ENCODE data around the gene EHBP1. TPM values are rescaled to one million over a fixed set of nuclear protein-coding genes. Genes with fewer than 3 reads are reported as not detected.

EHBP1 gene
- total RNA-seq, 1 donor from 2014 or later: 25.6 TPM

DNA sequence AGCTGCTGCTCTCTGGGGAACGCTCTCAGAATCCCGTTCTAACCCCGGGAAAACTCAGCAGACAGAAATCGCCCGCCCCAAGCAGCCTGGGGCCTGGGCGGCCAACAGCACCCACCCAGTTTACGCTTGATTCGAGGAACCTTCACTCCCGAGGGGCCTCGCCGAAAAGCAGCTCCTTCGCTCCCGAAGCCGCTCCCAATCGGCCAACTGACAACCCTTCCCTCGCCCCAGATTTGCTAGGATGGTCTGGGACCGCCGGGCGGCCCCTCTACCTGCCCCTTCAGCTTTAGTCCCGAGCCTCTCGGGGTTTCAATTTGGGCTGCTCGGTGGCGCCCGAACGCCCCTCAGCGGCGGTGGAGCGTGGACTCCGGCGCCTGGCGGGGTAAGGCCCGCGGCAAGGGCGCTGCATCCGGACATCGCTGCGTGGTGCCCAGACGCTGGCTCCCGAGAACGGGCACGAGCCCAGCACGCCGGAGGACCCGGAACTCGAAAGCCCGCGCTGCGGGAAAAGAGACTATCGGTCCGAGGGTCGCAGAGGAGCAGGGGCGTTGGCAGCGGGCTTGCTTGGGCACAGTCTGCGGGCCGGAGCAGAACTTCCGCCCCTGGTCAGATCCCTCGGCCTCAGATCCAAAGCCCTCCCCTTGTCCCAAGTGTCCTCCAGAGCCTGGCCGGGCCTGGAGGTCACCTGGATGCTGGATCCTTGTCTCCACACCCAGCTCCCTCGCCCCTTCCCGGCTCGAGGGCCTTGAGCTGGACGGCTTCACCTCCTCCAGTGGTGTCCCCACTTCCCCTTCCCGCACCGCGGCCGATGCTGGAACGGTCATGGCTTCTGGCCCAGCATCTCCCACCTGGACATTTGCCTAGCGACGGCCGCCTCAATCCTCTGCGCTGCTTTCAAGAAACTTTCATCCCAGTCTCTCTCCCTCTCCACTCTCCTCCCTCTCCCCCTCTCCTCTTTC is 342.1 kb downstream of the EHBP1 start:
- Mint-ChIP-seq H3K27ac (no peak overlapping the region), H3K36me3 (ENCODE audit: low read depth) (no peaks in the 10 kb centered on the region), H3K4me1 (ENCODE audit: low read depth) (peaks cover 12% of the 10 kb centered on the region), H3K4me3 (ENCODE audit: low read depth) (no peak overlapping the region), H3K9me3 (no peaks in the 10 kb centered on the region), H3K27me3 (ENCODE audit: low read depth) (peaks cover 65% of the 10 kb centered on the region)
- DNase-seq (ENCODE audit: low spot score): no peak
- intact Hi-C loops (cut with micrococcal nuclease): loop anchor here (2.0 kb wide), 1 partner anchor 259 kb away; no protein-coding TSS in a partner anchor

DNA sequence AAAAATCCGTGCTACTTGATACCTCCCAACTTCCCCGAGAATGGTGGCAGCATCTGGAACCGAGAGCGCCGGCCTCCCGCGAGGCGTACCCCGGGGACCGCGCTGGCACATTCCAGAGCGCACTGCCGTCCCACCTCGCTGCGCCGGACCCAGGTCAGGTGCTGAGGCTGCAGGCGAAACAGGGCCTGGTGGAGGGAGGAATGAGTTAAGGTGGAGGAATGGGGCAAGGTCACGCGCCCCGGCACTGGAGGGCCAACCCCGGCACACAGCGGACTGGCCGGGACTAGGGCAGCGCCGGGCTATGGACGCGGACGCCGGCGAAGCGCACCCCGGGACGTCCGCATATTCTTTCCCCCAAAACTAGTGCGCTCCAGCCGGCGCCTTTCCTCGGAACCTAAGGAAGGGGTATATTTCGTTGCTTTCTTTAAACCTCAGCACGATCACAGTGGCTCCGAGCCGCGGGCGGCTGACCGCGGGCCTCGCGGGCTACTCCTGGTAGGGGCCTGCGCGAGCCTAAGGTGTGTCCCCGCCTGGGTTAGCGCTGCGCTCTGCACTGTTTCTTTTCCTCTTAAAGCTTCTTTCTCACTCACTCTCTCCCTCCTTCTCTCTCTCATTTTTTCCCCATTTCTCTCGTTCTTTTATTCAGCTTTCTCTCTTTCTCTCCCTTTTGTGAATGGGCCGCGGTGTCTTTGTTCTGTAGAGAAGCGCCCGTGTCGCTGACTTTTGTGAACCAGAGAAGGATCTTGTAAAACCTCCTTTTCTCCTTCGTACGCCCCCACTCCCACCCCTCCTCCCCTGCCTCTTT is 343.1 kb downstream of the EHBP1 start:
- Mint-ChIP-seq H3K9me3 (no peaks in the 10 kb centered on the region), H3K27ac (no peak overlapping the region), H3K36me3 (ENCODE audit: low read depth) (no peaks in the 10 kb centered on the region), H3K4me1 (ENCODE audit: low read depth) (peaks cover 13% of the 10 kb centered on the region), H3K4me3 (ENCODE audit: low read depth) (peak overlapping the region; percentile 16), H3K27me3 (ENCODE audit: low read depth) (peaks cover 72% of the 10 kb centered on the region)
- intact Hi-C loops (cut with micrococcal nuclease): no loop called here
- DNase-seq (ENCODE audit: low spot score): no peak

DNA sequence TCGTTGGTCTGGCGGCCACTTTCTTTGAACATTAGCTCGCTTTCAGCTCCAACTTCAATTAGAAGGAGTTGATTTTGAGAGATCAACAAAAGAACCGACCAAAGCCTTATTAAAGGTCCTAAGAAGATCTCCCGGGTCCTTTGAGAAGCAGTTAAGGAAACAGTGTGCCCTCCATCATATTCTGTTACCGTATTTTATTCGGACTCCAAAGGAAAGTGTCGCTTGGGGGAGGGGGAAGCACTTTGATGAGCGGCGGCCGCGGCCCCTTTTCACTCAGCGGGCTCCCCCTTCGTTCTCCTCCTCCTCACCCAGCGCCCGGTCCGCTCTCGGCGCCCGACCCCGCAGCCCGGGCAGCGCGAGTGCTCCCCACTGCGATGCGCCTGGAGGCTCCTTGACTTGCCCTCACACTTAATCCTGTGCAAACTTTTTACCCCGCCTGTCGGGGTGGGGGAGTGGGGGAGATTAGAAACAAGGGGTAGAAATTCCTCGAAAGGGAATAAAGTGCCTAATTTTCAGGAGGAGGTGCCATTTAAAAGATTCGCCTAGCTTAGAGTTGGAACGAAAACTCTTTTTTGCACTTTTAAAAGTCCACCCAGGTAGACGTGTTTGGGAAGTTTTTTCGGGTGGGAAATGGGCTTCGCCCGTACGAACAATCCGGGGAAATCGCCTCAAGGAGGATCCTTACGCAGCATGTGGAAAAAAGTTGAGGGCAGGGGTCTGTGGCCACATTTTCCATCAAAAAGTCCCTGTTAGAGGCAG is 343.9 kb downstream of the EHBP1 start:
- Mint-ChIP-seq H3K36me3 (ENCODE audit: low read depth) (no peaks in the 10 kb centered on the region), H3K27ac (peak overlapping the region; percentile 45), H3K9me3 (no peaks in the 10 kb centered on the region), H3K4me1 (ENCODE audit: low read depth) (peaks cover 18% of the 10 kb centered on the region), H3K4me3 (ENCODE audit: low read depth) (peak overlapping the region; percentile 80), H3K27me3 (ENCODE audit: low read depth) (peaks cover 76% of the 10 kb centered on the region)
- DNase-seq (ENCODE audit: low spot score): no peak
- intact Hi-C loops (cut with micrococcal nuclease): no loop called here

DNA sequence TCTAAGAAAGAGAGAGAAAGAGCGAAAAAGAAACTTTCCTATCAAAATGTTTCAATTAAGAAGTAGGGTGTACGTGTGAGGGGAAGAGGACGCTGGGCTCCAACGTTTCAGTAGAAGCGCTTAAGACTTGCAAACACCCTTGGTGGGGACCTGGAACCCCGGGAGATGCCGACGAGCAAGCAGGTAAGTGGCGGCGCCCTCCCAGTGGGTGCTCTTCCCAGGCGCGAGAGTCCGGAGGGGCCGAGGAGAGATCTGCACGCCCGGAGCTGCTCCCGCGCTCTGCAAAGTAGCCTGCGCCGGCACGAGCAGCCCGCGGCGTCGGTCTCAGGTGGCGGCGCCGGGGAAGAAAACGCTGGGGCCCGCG is 344.4 kb downstream of the EHBP1 start:
- Mint-ChIP-seq H3K27me3 (ENCODE audit: low read depth) (peaks cover 81% of the 10 kb centered on the region), H3K36me3 (ENCODE audit: low read depth) (no peaks in the 10 kb centered on the region), H3K9me3 (no peaks in the 10 kb centered on the region), H3K27ac (peak overlapping the region; percentile 45), H3K4me3 (ENCODE audit: low read depth) (peak overlapping the region; percentile 80), H3K4me1 (ENCODE audit: low read depth) (peaks cover 23% of the 10 kb centered on the region)
- intact Hi-C loops (cut with micrococcal nuclease): loop anchor here (1.0 to 10.0 kb wide), 3 partner anchors 8 to 593 kb away; no protein-coding TSS in a partner anchor
- no peak for DNase-seq (ENCODE audit: low spot score)

DNA sequence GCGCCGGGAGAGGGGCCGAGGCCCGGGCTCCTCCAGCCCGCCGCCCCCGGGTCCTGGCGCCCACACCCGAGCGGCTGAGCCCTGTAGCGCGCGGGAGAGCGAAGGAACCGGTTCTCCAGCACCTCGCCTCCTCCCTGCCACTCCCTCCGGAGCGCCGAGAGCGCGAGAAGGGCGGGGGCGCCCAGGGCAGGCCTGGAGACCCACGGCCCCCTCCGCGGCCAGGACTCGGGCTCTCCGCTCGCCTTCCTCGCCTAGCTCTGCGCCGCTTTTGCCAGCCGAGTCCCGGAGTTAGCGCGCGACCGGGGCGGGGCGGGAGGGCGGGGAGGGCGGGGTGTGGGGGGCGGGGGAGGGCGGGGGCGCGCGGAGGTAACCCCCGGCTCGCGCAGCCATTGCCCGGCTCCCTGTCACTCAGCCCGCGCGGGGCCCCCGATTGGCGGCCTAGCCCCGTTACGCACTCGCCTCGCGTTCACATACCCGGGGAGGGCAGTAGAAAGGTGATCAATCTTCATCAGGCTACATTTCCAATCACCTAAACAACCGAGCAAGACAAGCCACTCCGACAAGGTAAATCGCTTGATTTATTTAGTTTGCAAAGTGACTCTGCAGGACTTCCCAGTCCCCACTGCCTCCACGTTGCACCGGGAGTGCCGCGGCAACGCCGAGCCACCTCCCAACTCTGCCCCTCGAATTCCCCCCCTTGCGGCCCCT is 345.0 kb downstream of the EHBP1 start, which contains the start of gene OTX1:
OTX1 (plus strand) TSS at position 497 of the 708 bp plus-strand sequence. CDS start 2,161 bp downstream, outside the sequence.
- intact Hi-C loops (cut with micrococcal nuclease): loop anchor here (1.0 to 10.0 kb wide), 3 partner anchors 8 to 593 kb away; no protein-coding TSS in a partner anchor
- Mint-ChIP-seq H3K27ac (peak within 1 kb of the TSS; percentile 45), H3K4me1 (ENCODE audit: low read depth) (peaks cover 23% of the 10 kb centered on the region)

DNA sequence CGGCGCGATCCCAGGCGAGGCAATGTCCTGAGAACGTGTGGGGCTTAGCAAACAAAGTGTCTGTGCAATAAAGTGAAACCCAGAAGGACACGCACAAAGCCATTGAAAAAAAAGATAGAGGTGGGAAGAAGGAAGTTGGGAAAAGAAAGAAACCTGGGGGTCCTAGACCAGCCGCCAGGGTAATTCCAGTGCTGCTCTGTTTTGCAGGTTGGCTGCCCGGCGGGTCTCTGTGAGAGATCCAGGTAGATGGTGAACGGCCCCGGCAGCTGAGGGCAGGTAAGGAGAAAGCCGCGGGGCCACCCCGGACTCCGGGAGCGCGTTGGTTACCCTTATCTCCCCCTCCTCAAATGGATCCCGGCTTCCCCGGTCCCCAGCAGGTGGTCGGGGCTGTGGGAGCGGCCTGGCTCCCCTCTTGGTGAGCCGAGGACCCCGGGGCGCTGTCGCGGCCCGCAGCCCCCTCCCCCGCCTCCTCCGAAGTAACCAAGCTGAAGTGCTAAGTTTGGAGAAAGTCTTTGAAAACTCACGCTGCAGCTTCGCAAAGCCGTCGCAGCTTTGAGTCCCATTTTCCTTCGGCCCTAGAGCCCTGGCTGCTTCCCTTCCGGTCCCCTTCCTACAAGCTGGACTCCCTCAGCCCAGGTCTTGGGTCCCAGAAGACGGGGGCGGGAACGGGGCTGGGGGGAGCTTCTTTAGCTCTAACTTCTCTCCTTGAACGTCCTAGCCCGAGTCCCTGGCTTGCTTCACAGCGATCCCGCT is 345.7 kb downstream of the EHBP1 start:
- Mint-ChIP-seq H3K36me3 (ENCODE audit: low read depth) (no peaks in the 10 kb centered on the region), H3K4me1 (ENCODE audit: low read depth) (peaks cover 31% of the 10 kb centered on the region), H3K27ac (no peak overlapping the region), H3K4me3 (ENCODE audit: low read depth) (peak overlapping the region; percentile 67), H3K9me3 (no peaks in the 10 kb centered on the region), H3K27me3 (ENCODE audit: low read depth) (peaks cover 82% of the 10 kb centered on the region)
- no peak for DNase-seq (ENCODE audit: low spot score)
- intact Hi-C loops (cut with micrococcal nuclease): loop anchor here (5.0 to 10.0 kb wide), 2 partner anchors 374 to 594 kb away; no protein-coding TSS in a partner anchor

More for the DNA sequence above, 345.0 kb downstream of the EHBP1 start, which contains the start of gene OTX1:
- Mint-ChIP-seq H3K4me3 (ENCODE audit: low read depth) (peak within 1 kb of the TSS; percentile 80), H3K36me3 (ENCODE audit: low read depth) (no peaks in the 10 kb centered on the region), H3K27me3 (ENCODE audit: low read depth) (peaks cover 81% of the 10 kb centered on the region), H3K9me3 (no peaks in the 10 kb centered on the region)
- DNase-seq (ENCODE audit: low spot score): no peak

DNA sequence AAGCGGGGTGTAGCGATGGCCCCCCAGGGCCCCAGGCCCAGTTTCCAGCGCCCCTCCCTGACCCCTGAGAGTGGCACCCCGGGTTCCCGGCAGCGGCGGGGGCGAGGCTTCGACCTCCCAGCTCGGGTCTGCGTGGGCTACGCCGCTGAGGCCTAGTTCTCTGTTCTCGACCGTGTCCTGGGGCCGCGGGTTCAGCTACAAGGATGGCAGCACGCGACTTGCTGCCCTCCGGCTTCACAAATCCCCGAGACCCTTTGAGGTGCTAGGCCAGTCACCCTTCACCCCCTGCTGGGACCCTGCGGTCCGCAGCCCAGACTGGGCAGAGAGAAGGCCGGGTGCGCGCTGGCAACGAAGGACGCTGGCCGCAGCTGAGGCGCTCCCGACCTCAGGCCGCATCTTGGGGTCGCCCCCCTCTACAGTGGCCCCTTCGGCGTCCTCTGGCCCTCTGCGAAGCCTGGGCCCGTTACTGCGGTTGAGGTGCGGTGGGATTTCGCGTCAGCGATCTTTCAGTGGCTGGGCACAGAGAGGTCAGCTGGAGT is 346.4 kb downstream of the EHBP1 start:
- intact Hi-C loops (cut with micrococcal nuclease): loop anchor here (5.0 to 10.0 kb wide), 2 partner anchors 373 to 595 kb away; no protein-coding TSS in a partner anchor
- H3K4me3 Mint-ChIP-seq (ENCODE audit: low read depth): peak overlapping the region; percentile 13
- H3K36me3 Mint-ChIP-seq (ENCODE audit: low read depth): no peaks in the 10 kb centered on the region
- no peak for DNase-seq (ENCODE audit: low spot score)
- H3K9me3 Mint-ChIP-seq: no peaks in the 10 kb centered on the region
- H3K27ac Mint-ChIP-seq: no peak overlapping the region
- peaks cover 82% of the 10 kb centered on the region for H3K27me3 Mint-ChIP-seq (ENCODE audit: low read depth)
- peaks cover 34% of the 10 kb centered on the region for H3K4me1 Mint-ChIP-seq (ENCODE audit: low read depth)

DNA sequence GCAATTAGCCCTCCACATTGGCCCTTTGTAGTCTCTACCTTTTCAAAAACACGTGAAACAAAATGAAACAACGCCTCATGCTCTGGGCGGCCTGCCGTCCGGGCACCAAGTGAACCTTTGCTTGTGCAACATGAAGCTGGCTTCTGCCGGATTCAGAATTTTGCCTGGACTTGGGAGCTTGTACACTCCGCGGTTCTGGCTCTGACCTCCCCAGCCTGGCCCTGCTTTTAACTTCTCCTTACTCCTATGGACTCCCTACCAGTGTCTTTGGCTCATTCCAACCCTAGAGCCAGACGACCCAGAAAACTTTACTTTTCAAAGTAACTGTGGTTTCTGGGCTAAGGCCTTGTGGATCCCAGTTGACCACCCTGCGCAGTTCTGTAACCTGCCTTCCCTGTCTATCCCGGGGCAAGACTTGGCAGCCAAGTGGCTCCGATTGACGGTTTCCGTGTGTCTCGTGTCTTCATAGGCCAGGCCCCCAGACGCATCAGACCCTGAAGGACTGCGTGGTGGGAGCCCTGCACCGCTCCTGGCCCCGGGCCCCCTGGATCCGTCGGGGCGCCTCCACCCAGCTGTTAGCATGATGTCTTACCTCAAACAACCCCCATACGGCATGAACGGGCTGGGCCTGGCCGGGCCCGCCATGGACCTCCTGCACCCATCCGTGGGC is 347.0 kb downstream of the EHBP1 start:
- DNase-seq (ENCODE audit: low spot score): no peak
- Mint-ChIP-seq H3K4me1 (ENCODE audit: low read depth) (peaks cover 40% of the 10 kb centered on the region), H3K36me3 (ENCODE audit: low read depth) (no peaks in the 10 kb centered on the region), H3K27me3 (ENCODE audit: low read depth) (peaks cover 82% of the 10 kb centered on the region), H3K4me3 (ENCODE audit: low read depth) (no peak overlapping the region), H3K27ac (no peak overlapping the region), H3K9me3 (no peaks in the 10 kb centered on the region)
- intact Hi-C loops (cut with micrococcal nuclease): loop anchor here (5.0 to 10.0 kb wide), 2 partner anchors 372 to 595 kb away; no protein-coding TSS in a partner anchor

DNA sequence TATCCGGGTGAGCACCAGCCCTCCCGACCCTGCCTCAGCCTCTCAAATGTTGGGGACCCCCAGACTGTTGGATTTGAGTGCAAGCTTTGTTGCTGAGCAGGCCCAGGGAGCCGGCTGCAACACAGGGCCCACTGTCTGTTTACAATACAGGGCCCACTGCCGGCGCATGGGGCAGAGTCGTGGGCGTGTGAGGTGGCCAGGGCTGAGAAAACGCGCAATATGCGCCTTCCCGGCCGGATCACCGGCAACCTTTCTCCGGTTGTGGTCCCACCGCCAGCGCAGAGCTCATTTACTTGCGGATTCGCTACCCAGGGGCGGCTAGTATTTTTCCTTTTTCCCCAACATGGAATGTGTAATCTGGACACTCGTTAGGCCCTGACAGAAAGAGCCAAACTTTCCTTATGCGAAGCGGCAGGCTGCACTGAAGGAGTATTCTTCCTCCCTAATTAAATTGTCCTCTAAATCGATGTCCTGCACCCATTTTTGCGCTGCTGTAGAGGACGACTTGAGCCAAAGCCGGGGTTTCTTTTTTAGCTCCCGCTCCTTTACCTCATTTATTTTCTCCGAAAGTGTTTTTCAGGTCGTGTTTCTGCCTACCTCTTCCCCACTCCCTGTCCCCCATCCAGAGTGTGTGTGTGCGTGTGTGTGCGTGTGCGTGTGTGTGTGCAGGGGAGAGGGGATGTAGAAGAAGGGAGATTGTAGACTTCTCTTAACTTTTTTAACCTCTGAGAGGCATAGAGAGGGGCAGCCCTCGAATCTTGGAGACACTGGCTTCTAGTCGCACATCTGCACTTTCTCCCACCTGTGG is 347.8 kb downstream of the EHBP1 start:
- H3K4me1 Mint-ChIP-seq (ENCODE audit: low read depth): peaks cover 43% of the 10 kb centered on the region
- peaks cover 85% of the 10 kb centered on the region for H3K27me3 Mint-ChIP-seq (ENCODE audit: low read depth)
- no peak overlapping the region for H3K27ac Mint-ChIP-seq
- no peaks in the 10 kb centered on the region for H3K9me3 Mint-ChIP-seq
- no peaks in the 10 kb centered on the region for H3K36me3 Mint-ChIP-seq (ENCODE audit: low read depth)
- no peak overlapping the region for H3K4me3 Mint-ChIP-seq (ENCODE audit: low read depth)
- DNase-seq (ENCODE audit: low spot score): no peak
- intact Hi-C loops (cut with micrococcal nuclease): loop anchor here (5.0 to 10.0 kb wide), 2 partner anchors 372 to 596 kb away; no protein-coding TSS in a partner anchor

Data from activated T-helper 2 cell treated with anti-CD3 and anti-CD28 coated beads, Interferon-gamma antibody, Interleukin-2, Interleukin-4, amounts not matched to agents 10 μg/mL and 5 μg/mL and 100 μg/mL, durations not matched to agents 14 hours and 24 hours and 36 hours (primary cell).